ENCODE data around the gene GTF2H2C.
A peak's percentile ranks its signal among the peaks of the same experiment; 100 is the strongest.
"Not testable (repeated sequence)": the region's sequence is repeated elsewhere in the genome, so short reads cannot be mapped to it uniquely, and the experiment has no call there.

GTF2H2C gene

GRCh38 chr5:69560587-69561431, 818 bp downstream of the GTF2H2C start:
- H3K4me1 ChIP-seq (ENCODE audit: control insufficient read depth in 1 of 2, insufficient read depth in 1 of 2, low read depth in 1 of 2, low read length in 1 of 2); H3K9me3 ChIP-seq; H3K27me3 ChIP-seq; H3K36me3 ChIP-seq: not testable (repeated sequence)
- Histone ChIP-seq H3K27ac (peak overlapping the region; percentile 57), H3K4me3 (ENCODE audit: low read depth in 1 of 2, low read length in 1 of 2) (peak overlapping the region; percentile 43 to 44)

- H3K27ac ChIP-seq; H3K4me3 ChIP-seq (ENCODE audit: low read depth in 1 of 2, low read length in 1 of 2); H3K4me1 ChIP-seq (ENCODE audit: control insufficient read depth in 1 of 2, insufficient read depth in 1 of 2, low read depth in 1 of 2, low read length in 1 of 2); H3K9me3 ChIP-seq; H3K27me3 ChIP-seq; H3K36me3 ChIP-seq: not testable (repeated sequence)
Observed at GRCh38 chr5:69566172-69566571, 6.2 kb downstream of the GTF2H2C start.

GRCh38 chr5:69568072-69568471, 8.1 kb downstream of the GTF2H2C start:
- not testable (repeated sequence) for H3K4me1 ChIP-seq (ENCODE audit: control insufficient read depth in 1 of 2, insufficient read depth in 1 of 2, low read depth in 1 of 2, low read length in 1 of 2); H3K9me3 ChIP-seq; H3K36me3 ChIP-seq; H3K4me3 ChIP-seq (ENCODE audit: low read depth in 1 of 2, low read length in 1 of 2); H3K27ac ChIP-seq; H3K27me3 ChIP-seq

GRCh38 chr5:69583356-69583755, 23.4 kb downstream of the GTF2H2C start:
- not testable (repeated sequence) for H3K9me3 ChIP-seq; H3K4me3 ChIP-seq (ENCODE audit: low read depth in 1 of 2, low read length in 1 of 2); H3K36me3 ChIP-seq; H3K4me1 ChIP-seq (ENCODE audit: control insufficient read depth in 1 of 2, insufficient read depth in 1 of 2, low read depth in 1 of 2, low read length in 1 of 2); H3K27me3 ChIP-seq; H3K27ac ChIP-seq

GRCh38 chr5:69596114-69596840, 36.3 kb downstream of the GTF2H2C start:
- peak overlapping the region; percentile 73 for H3K27ac ChIP-seq
- H3K4me3 ChIP-seq (ENCODE audit: low read depth in 1 of 2, low read length in 1 of 2); H3K4me1 ChIP-seq (ENCODE audit: control insufficient read depth in 1 of 2, insufficient read depth in 1 of 2, low read depth in 1 of 2, low read length in 1 of 2); H3K27me3 ChIP-seq; H3K36me3 ChIP-seq; H3K9me3 ChIP-seq: not testable (repeated sequence)

GRCh38 chr5:69601947-69602346, 42.0 kb downstream of the GTF2H2C start:
- H3K36me3 ChIP-seq, H3K27ac ChIP-seq: not testable (repeated sequence)

GRCh38 chr5:69606839-69607238, 46.8 kb downstream of the GTF2H2C start:
- H3K9me3 ChIP-seq; H3K36me3 ChIP-seq; H3K27me3 ChIP-seq; H3K4me1 ChIP-seq (ENCODE audit: control insufficient read depth in 1 of 2, insufficient read depth in 1 of 2, low read depth in 1 of 2, low read length in 1 of 2): not testable (repeated sequence)
- Histone ChIP-seq H3K27ac (peak overlapping the region; percentile 65), H3K4me3 (ENCODE audit: low read depth in 1 of 2, low read length in 1 of 2) (peak overlapping the region in 1 of 2 experiments; percentile 20)

More at GRCh38 chr5:69601947-69602346, 42.0 kb downstream of the GTF2H2C start:
- H3K4me1 ChIP-seq (ENCODE audit: control insufficient read depth in 1 of 2, insufficient read depth in 1 of 2, low read depth in 1 of 2, low read length in 1 of 2); H3K27me3 ChIP-seq; H3K4me3 ChIP-seq (ENCODE audit: low read depth in 1 of 2, low read length in 1 of 2); H3K9me3 ChIP-seq: not testable (repeated sequence)

GRCh38 chr5:69607750-69608149, 47.8 kb downstream of the GTF2H2C start:
- H3K27me3 ChIP-seq, H3K9me3 ChIP-seq: not testable (repeated sequence)

GRCh38 chr5:69608861-69609496, 49.0 kb downstream of the GTF2H2C start:
- H3K9me3 ChIP-seq; H3K27ac ChIP-seq; H3K4me1 ChIP-seq (ENCODE audit: control insufficient read depth in 1 of 2, insufficient read depth in 1 of 2, low read depth in 1 of 2, low read length in 1 of 2); H3K36me3 ChIP-seq; H3K27me3 ChIP-seq; H3K4me3 ChIP-seq (ENCODE audit: low read depth in 1 of 2, low read length in 1 of 2): not testable (repeated sequence)

More at GRCh38 chr5:69607750-69608149, 47.8 kb downstream of the GTF2H2C start:
- not testable (repeated sequence) for H3K27ac ChIP-seq; H3K4me1 ChIP-seq (ENCODE audit: control insufficient read depth in 1 of 2, insufficient read depth in 1 of 2, low read depth in 1 of 2, low read length in 1 of 2); H3K4me3 ChIP-seq (ENCODE audit: low read depth in 1 of 2, low read length in 1 of 2); H3K36me3 ChIP-seq

GRCh38 chr5:69614843-69615242, 54.9 kb downstream of the GTF2H2C start:
- H3K27me3 ChIP-seq; H3K36me3 ChIP-seq; H3K4me1 ChIP-seq (ENCODE audit: control insufficient read depth in 1 of 2, insufficient read depth in 1 of 2, low read depth in 1 of 2, low read length in 1 of 2); H3K4me3 ChIP-seq (ENCODE audit: low read depth in 1 of 2, low read length in 1 of 2); H3K9me3 ChIP-seq; H3K27ac ChIP-seq: not testable (repeated sequence)

GRCh38 chr5:69631879-69632278, 71.9 kb downstream of the GTF2H2C start:
- not testable (repeated sequence) for H3K4me3 ChIP-seq (ENCODE audit: low read depth in 1 of 2, low read length in 1 of 2); H3K36me3 ChIP-seq; H3K9me3 ChIP-seq; H3K27ac ChIP-seq; H3K4me1 ChIP-seq (ENCODE audit: control insufficient read depth in 1 of 2, insufficient read depth in 1 of 2, low read depth in 1 of 2, low read length in 1 of 2); H3K27me3 ChIP-seq

Data from neutrophil (primary cell).